HG03064 (cell line): ENCODE results near the gene NMUR2.

ENCODE experiments used
- ATAC-seq: cut with Tn5 transposase; IDR thresholded peaks from one replicate; pipeline ENCODE4 v1.9.1; 2021; ENCODE audit warnings: low read depth; ENCODE audit not compliant: unreplicated experiment

NMUR2 gene

GRCh38 chr5:152405145-152405544 lies at the start of gene NMUR2:
Gene NMUR2 (minus strand): TSS chr5:152405279. CDS start chr5:152405113, 166 bp downstream.
- no peak for ATAC-seq

DNA sequence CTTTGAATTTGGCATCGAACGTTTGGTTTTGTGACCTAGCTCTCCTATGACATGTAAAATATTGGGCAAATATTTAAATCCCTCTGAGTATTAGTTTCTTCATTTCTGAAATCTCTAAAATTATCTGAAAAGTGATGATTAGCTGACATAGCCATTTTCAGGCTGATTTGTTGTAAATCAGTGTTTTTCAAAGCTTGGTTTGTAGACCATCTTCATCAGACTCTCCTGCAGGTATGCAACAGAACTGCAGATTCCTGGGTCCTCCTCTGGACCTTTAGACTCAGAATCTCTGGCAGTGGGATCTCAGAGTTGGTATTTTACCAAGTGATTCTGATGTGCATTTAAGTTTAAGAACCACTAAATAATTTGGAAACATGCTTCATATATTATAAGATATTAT lies 38.9 kb upstream of the NMUR2 start:
- ATAC-seq: no peak

DNA sequence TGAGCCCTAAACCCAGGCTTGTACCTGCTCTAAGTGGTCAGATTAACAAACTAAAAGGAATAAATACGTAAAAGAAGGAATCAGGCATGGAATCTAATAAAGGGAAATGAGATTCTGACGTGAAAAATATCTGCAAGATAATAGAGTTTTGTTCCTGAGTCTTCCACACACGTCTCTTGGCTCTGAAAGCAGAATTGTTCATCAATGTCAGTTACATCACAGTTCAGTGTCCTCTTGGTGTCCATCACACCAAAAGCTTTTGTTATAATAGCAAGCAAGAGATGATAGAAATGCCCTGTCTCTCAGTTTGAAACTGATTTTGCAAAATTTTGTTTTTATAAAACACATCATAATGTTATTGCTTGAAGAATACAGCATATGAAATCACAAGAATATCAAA lies 34.7 kb upstream of the NMUR2 start:
- no peak for ATAC-seq

GRCh38 chr5:152437866-152438265 lies 32.8 kb upstream of the NMUR2 start:
- ATAC-seq: no peak

DNA sequence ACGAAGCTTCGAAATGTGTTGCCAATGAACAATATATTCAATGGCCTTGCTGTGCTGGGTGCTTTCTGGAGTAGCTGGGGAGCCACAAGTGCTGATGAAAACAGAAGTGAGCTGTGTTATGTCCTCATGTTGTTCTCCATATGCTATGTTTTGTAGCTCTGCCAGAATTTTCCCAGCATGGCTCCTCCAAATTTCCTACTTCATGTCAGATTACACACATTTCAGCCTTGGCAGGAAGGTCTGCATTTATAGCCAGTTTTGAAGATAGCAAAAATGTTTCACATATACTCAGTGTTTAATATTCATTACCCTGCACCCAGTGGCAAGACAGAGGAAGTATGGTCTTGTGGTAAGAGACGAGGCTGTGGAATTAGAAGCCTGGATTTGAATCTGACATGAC lies 22.6 kb upstream of the NMUR2 start:
- no peak for ATAC-seq

GRCh38 chr5:152425083-152425482 lies 20.0 kb upstream of the NMUR2 start:
- no peak for ATAC-seq

GRCh38 chr5:152424501-152424900 lies 19.4 kb upstream of the NMUR2 start:
- ATAC-seq: no peak

DNA sequence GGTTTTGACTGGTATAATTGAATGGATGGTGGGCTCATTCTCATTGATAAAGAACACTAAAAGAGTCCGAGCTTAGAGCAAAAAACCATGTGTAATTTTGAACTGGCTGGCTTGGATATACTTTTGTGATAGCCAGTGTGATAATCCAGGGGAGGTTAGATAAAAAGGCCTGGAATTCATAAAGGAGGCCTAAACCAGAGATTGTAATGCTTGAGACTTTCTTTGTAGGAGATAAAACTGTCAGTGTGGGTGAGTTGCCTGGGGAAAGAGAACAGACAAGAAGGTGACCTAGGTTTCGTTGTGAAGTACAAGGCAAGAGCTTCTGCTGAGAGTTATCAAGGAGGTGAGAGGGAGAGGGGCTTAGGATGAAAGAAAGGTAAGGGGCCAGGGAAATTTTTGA lies 17.0 kb upstream of the NMUR2 start:
- ATAC-seq: no peak

- no peak for ATAC-seq
Observed at GRCh38 chr5:152412129-152412528, 7.0 kb upstream of the NMUR2 start.

GRCh38 chr5:152406082-152406481 lies 1.0 kb upstream of the NMUR2 start:
- no peak for ATAC-seq

DNA sequence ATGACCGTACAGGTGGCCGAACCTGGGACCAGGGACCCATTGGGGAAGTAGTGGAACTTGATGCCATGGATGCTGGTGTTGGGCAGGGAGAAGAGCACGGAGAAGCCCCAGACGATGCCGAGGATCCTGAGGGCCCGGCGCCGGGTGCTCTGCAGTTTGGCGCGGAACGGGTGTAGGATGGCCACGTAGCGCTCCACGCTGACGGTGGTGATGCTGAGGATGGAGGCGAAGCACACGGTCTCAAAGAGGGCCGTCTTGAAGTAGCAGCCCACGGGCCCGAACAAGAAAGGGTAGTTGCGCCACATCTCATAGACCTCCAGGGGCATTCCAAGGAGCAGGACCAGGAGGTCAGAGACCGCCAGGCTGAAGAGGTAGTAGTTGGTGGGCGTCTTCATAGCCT lies 585 bp downstream of the NMUR2 start:
- ATAC-seq: no peak

- no peak for ATAC-seq
Observed at GRCh38 chr5:152403046-152403445, 2.0 kb downstream of the NMUR2 start.

GRCh38 chr5:152400846-152401245 lies 4.2 kb downstream of the NMUR2 start:
- no peak for ATAC-seq

DNA sequence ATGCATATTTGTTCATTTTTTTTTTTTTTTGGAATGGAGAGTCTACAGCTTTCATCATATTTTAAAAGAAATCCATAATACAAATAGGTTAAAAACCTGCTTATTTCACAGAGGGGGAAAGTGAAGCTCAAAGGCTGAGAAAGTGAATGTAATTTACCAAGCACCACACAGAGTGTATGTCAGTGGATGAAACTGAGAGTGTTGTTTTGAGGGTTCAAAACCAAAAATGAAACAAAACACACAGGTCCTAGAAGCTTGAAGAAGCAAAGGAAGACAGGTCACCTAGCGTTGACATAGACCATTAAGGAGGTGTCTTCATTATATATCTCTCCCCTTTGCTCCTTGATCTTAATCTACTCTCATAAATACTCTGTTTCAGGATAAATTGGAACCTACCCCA lies 7.5 kb downstream of the NMUR2 start:
- peak; percentile 80 for ATAC-seq

DNA sequence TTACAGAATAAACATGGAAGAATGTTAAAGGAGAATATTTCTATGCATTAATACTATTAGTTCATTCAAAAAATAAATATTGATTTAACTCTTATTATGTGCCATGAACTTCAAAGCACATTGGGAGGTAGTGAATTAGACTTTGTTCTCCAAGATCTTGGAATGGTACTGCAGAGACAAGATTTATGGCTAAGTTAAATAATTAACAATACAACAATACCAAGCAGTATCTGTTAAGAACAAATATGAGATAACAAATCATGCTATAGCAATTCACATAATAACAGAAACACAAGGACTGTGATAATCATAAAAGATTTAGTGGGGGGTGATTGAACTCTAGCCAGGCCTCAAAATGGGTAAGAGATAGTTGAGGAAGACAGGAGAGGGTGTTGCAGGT lies 11.6 kb downstream of the NMUR2 start:
- no peak for ATAC-seq

- ATAC-seq: no peak
Observed at GRCh38 chr5:152389208-152389849, 15.8 kb downstream of the NMUR2 start.

GRCh38 chr5:152388610-152389009 lies 16.5 kb downstream of the NMUR2 start:
- no peak for ATAC-seq

DNA sequence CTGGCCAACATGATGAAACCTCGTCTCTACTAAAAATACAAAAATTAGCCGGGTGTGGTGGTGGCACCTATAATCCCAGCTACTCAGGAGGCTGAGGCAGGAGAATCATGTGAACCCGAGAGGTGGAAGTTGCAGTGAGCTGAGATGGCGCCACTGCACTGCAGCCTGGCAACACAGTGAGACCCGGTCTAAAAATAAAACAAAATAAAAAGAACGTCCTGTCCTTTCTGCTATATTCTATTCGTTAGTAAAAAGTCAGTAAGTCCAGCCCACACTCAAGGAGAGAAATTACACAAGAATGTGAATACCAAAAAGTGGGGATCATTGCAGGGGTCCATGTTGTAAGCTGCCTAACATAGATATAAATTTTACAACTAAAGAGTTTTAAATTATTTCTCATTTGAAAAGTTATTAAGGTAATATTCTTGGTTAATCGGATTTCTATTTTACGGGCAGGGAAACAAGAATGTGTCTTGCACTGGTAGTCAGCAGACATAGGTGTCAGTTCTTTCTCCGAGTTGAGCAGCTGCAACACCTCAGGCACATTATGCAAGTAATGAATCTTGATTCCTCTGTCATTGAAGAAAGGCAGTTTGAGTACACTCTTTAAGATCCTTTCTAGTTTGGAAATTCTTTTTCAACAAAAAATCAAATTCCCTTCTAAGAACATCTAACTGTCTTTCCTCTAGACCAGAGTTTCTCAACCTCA lies 24.5 kb downstream of the NMUR2 start:
- ATAC-seq: no peak

DNA sequence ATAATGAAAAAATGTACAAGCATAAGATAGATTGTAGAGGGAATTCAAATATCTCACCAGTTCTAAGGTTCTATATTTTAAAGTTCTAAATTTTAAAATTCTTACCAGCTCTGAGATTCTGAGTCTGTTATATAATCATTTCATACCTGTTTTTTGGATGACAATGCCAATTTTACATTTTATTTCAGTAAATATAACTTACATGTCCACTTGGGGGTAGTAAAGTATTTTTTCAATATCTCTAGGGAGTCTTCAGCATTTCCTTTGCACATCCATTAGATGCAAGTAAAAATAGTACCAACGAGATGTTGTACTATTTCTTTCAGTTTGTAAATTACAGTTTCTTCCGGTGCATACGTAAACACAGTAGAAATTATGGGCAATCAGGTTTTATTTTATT lies 25.7 kb downstream of the NMUR2 start:
- ATAC-seq: no peak

GRCh38 chr5:152378730-152379129 lies 26.3 kb downstream of the NMUR2 start:
- ATAC-seq: no peak

DNA sequence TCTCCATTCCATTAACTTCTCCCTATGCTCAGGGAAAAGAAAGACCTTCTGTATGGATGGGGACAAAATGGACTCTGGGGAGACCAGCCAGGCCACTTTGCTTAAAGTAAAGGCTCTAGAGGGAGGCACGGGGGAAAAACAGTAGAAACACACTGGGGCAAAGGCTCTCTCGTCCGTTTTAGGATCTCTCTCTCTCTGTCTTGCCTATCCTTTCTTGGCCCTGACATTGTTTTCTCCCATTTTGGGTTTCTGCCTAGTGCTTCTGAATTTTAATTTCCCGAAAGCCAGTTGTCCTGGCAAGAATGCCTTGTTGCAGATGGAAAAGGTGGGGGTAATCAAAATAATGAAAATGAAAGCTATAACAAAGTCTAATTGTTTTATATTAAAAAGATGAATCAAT lies 28.2 kb downstream of the NMUR2 start:
- no peak for ATAC-seq

GRCh38 chr5:152374711-152375275 lies 30.3 kb downstream of the NMUR2 start:
- no peak for ATAC-seq
